ENCODE data around the gene GABRG3. TPM values are rescaled to one million over a fixed set of nuclear protein-coding genes. Genes with fewer than 3 reads are reported as not detected.

Gene GABRG3
- total and polyA plus RNA-seq, 4 experiments from 2014 or later, result not detected

GRCh38 chr15:27458345-27459084, 487.5 kb downstream of the GABRG3 start:
- no peak overlapping the region for H3K4me3 Mint-ChIP-seq
- no peak overlapping the region for H3K4me3 ChIP-seq (ENCODE audit: low read length in 2 of 2)
- H3K4me1 Mint-ChIP-seq, result no peaks in the 10 kb centered on the region
- H3K4me1 ChIP-seq (ENCODE audit: insufficient read depth, low read length), result no peaks in the 10 kb centered on the region
- ChIA-PET POLR2A (ENCODE audit: partially characterized antibody) (no interaction called here), CTCF (ENCODE audit: partially characterized antibody) (no interaction called here)
- H3K9me3 Mint-ChIP-seq, result peaks cover 0 to 14% (median 5%) of the 10 kb centered on the region in 8 donors
- H3K36me3 Mint-ChIP-seq, result no peaks in the 10 kb centered on the region
- no peak overlapping the region for H3K27ac Mint-ChIP-seq
- H3K36me3 ChIP-seq (ENCODE audit: insufficient read depth, low read length), result no peaks in the 10 kb centered on the region
- intact Hi-C loops (cut with micrococcal nuclease), result no loop called here
- H3K27ac ChIP-seq (ENCODE audit: low read depth, low read length), result no peak overlapping the region
- H3K27me3 Mint-ChIP-seq, result no peaks in the 10 kb centered on the region
- no peaks in the 10 kb centered on the region for H3K9me3 ChIP-seq (ENCODE audit: control insufficient read depth in 1 of 2, low read length in 2 of 2)
- DNase-seq, result no peak
- no peaks in the 10 kb centered on the region for H3K27me3 ChIP-seq (ENCODE audit: insufficient read depth, low read length)

DNA sequence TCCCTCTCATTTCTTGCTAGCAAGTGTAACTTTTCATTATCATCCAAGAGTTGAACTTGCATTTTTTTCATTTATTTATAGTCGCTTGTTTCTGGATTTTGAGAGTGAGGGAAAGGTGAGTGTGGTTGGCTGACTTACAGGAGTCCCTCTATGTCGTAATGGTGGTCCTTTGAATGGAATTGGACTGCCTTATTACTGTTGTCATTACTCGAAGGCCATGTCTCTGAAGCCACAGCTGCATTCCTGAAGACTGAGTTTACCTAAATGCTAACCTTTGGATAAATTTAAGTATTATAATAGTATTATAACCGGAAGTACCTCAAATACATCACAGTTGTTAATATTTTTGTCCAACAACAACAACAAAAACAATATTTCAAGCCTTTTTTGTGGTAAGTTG, 488.9 kb downstream of the GABRG3 start:
- Mint-ChIP-seq H3K4me3 (no peak overlapping the region), H3K4me1 (no peaks in the 10 kb centered on the region), H3K9me3 (peaks cover 0 to 14% (median 5%) of the 10 kb centered on the region in 8 donors), H3K36me3 (no peaks in the 10 kb centered on the region), H3K27ac (no peak overlapping the region), H3K27me3 (no peaks in the 10 kb centered on the region)
- no peak overlapping the region for H3K4me3 ChIP-seq (ENCODE audit: low read length in 2 of 2)
- H3K27ac ChIP-seq (ENCODE audit: low read depth, low read length), result no peak overlapping the region
- no peaks in the 10 kb centered on the region for H3K27me3 ChIP-seq (ENCODE audit: insufficient read depth, low read length)
- CTCF ChIA-PET (ENCODE audit: partially characterized antibody), result no interaction called here
- no peaks in the 10 kb centered on the region for H3K9me3 ChIP-seq (ENCODE audit: control insufficient read depth in 1 of 2, low read length in 2 of 2)
- H3K36me3 ChIP-seq (ENCODE audit: insufficient read depth, low read length), result no peaks in the 10 kb centered on the region
- POLR2A ChIA-PET (ENCODE audit: partially characterized antibody), result no interaction called here
- DNase-seq, result no peak
- intact Hi-C loops (cut with micrococcal nuclease), result no loop called here
- H3K4me1 ChIP-seq (ENCODE audit: insufficient read depth, low read length), result no peaks in the 10 kb centered on the region

DNA sequence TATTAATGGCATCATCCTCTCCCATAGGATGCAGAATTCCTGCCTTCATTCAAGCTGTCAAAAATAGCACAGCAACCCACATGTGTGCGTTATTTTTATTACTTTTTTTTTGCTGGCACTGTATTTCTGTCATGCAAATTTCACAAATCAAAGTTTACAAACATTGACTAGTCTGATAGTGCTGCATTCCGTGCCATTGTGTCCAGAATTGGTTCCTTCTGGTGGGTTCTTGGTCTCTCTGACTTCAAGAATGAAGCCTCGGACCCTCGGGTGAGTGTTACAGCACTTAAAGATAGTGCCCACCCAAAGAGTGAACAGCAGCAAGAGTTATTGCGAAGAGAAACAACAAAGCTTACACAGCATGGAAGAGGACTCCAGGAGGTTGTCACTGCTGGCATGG, 490.2 kb downstream of the GABRG3 start:
- intact Hi-C loops (cut with micrococcal nuclease), result no loop called here
- POLR2A ChIA-PET (ENCODE audit: partially characterized antibody), result no interaction called here
- Histone ChIP-seq H3K27me3 (ENCODE audit: insufficient read depth, low read length) (no peaks in the 10 kb centered on the region), H3K4me1 (ENCODE audit: insufficient read depth, low read length) (no peaks in the 10 kb centered on the region), H3K4me3 (ENCODE audit: low read length in 2 of 2) (no peak overlapping the region), H3K27ac (ENCODE audit: low read depth, low read length) (no peak overlapping the region), H3K36me3 (ENCODE audit: insufficient read depth, low read length) (no peaks in the 10 kb centered on the region), H3K9me3 (ENCODE audit: control insufficient read depth in 1 of 2, low read length in 2 of 2) (no peaks in the 10 kb centered on the region)
- Mint-ChIP-seq H3K36me3 (no peaks in the 10 kb centered on the region), H3K4me3 (no peak overlapping the region), H3K4me1 (no peaks in the 10 kb centered on the region), H3K27me3 (no peaks in the 10 kb centered on the region), H3K27ac (no peak overlapping the region), H3K9me3 (peaks cover 0 to 14% (median 5%) of the 10 kb centered on the region in 8 donors)
- CTCF ChIA-PET (ENCODE audit: partially characterized antibody), result no interaction called here
- DNase-seq, result no peak

DNA sequence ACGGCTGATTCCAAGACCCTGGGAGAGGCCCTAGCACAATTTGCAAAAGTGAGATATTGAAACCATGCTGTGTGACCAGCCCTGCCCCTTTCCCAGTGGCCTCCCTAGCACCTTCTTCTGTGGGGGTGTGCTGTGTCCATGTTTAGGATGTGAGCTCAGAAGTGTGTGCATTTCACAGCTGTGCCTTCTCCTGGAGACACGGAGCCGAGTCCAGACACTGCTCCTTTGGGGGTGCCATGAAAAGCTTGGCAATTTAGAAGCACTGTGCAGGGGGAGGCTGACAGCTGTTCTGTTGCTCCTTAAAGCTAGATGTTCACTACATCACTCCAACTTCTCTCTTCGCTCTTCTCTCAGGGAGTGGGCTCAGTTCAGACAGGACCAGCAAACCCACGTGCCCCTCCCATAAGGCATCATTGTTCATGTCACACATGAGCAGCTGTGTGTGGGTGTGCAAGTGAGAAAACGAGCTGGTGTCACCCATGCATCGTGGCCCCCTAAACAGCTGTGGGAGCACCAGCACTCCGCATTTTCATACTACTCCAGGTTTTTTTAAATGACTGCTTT, 492.6 kb downstream of the GABRG3 start:
- Mint-ChIP-seq H3K27ac (no peak overlapping the region), H3K4me3 (no peak overlapping the region)
- POLR2A ChIA-PET (ENCODE audit: partially characterized antibody), result no interaction called here

DNA sequence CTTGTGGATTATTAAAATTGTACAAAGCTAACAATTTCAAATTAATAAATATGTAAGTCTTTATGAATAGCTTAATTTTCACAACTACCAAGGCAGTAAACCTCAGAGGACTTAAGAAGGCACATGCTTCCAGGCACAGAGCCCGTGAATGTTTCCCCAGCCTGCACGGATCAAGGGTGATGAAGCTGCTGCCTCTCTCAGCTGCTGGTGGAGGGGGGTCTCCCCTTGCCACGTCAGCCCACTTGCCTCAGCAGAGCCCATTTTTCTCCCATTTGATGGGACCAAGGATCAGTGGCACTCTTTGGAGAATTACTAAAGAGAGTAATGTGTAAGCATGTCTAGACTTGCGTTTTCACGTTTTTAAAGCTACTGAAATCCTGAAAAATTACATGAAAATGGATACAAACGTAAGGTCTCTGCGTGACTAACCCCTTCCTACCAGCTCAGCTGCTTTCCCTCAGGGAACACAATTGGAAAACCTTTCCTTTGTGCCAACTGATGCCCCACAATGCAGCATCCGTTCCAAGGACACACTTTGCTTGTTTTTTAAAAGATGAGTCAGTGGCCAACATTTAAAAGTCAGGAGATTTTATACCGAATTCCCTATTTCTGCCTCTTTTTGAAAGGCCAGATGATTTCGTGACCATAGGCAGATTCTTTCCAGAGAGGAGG, 494.1 kb downstream of the GABRG3 start:
- H3K27ac ChIP-seq (ENCODE audit: low read depth, low read length), result no peak overlapping the region
- Mint-ChIP-seq H3K27me3 (no peaks in the 10 kb centered on the region), H3K27ac (peak overlapping the region in 2 of 7 donors; percentile 0 to 24), H3K4me1 (no peaks in the 10 kb centered on the region), H3K9me3 (peaks cover 0 to 13% (median 3%) of the 10 kb centered on the region in 8 donors), H3K4me3 (no peak overlapping the region), H3K36me3 (no peaks in the 10 kb centered on the region)
- no peaks in the 10 kb centered on the region for H3K9me3 ChIP-seq (ENCODE audit: control insufficient read depth in 1 of 2, low read length in 2 of 2)
- DNase-seq, result no peak
- H3K27me3 ChIP-seq (ENCODE audit: insufficient read depth, low read length), result no peaks in the 10 kb centered on the region
- H3K4me1 ChIP-seq (ENCODE audit: insufficient read depth, low read length), result no peaks in the 10 kb centered on the region
- no peaks in the 10 kb centered on the region for H3K36me3 ChIP-seq (ENCODE audit: insufficient read depth, low read length)
- POLR2A ChIA-PET (ENCODE audit: partially characterized antibody), result no interaction called here
- intact Hi-C loops (cut with micrococcal nuclease), result no loop called here
- H3K4me3 ChIP-seq (ENCODE audit: low read length in 2 of 2), result no peak overlapping the region
- CTCF ChIA-PET (ENCODE audit: partially characterized antibody), result no interaction called here

More for the DNA sequence above, 492.6 kb downstream of the GABRG3 start:
- intact Hi-C loops (cut with micrococcal nuclease), result no loop called here
- no peaks in the 10 kb centered on the region for H3K27me3 Mint-ChIP-seq
- no peak for DNase-seq
- Histone ChIP-seq H3K27ac (ENCODE audit: low read depth, low read length) (no peak overlapping the region), H3K27me3 (ENCODE audit: insufficient read depth, low read length) (no peaks in the 10 kb centered on the region), H3K4me1 (ENCODE audit: insufficient read depth, low read length) (no peaks in the 10 kb centered on the region), H3K4me3 (ENCODE audit: low read length in 2 of 2) (no peak overlapping the region), H3K9me3 (ENCODE audit: control insufficient read depth in 1 of 2, low read length in 2 of 2) (no peaks in the 10 kb centered on the region), H3K36me3 (ENCODE audit: insufficient read depth, low read length) (no peaks in the 10 kb centered on the region)
- peaks cover 0 to 10% (median 6%) of the 10 kb centered on the region in 8 donors for H3K9me3 Mint-ChIP-seq
- no peaks in the 10 kb centered on the region for H3K4me1 Mint-ChIP-seq
- CTCF ChIA-PET (ENCODE audit: partially characterized antibody), result no interaction called here
- H3K36me3 Mint-ChIP-seq, result no peaks in the 10 kb centered on the region

- Mint-ChIP-seq H3K4me3 (no peak overlapping the region), H3K27me3 (no peaks in the 10 kb centered on the region), H3K36me3 (no peaks in the 10 kb centered on the region), H3K4me1 (no peaks in the 10 kb centered on the region), H3K9me3 (peaks cover 0 to 9% (median 3%) of the 10 kb centered on the region in 8 donors), H3K27ac (no peak overlapping the region)
- CTCF ChIA-PET (ENCODE audit: partially characterized antibody), result no interaction called here
- H3K27ac ChIP-seq (ENCODE audit: low read depth, low read length), result no peak overlapping the region
- H3K4me1 ChIP-seq (ENCODE audit: insufficient read depth, low read length), result no peaks in the 10 kb centered on the region
- DNase-seq, result no peak
- intact Hi-C loops (cut with micrococcal nuclease), result no loop called here
- POLR2A ChIA-PET (ENCODE audit: partially characterized antibody), result no interaction called here
- H3K4me3 ChIP-seq (ENCODE audit: low read length in 2 of 2), result no peak overlapping the region
- no peaks in the 10 kb centered on the region for H3K27me3 ChIP-seq (ENCODE audit: insufficient read depth, low read length)
- H3K36me3 ChIP-seq (ENCODE audit: insufficient read depth, low read length), result no peaks in the 10 kb centered on the region
- H3K9me3 ChIP-seq (ENCODE audit: control insufficient read depth in 1 of 2, low read length in 2 of 2), result no peaks in the 10 kb centered on the region
These were observed 495.8 kb downstream of the GABRG3 start for GRCh38 chr15:27466758-27467157.

GRCh38 chr15:27468151-27468591, 497.2 kb downstream of the GABRG3 start:
- Mint-ChIP-seq H3K27me3 (no peaks in the 10 kb centered on the region), H3K4me3 (no peak overlapping the region), H3K9me3 (peaks cover 0 to 9% (median 3%) of the 10 kb centered on the region in 8 donors), H3K36me3 (no peaks in the 10 kb centered on the region), H3K4me1 (no peaks in the 10 kb centered on the region), H3K27ac (no peak overlapping the region)
- Histone ChIP-seq H3K36me3 (ENCODE audit: insufficient read depth, low read length) (no peaks in the 10 kb centered on the region), H3K27ac (ENCODE audit: low read depth, low read length) (no peak overlapping the region), H3K27me3 (ENCODE audit: insufficient read depth, low read length) (no peaks in the 10 kb centered on the region), H3K4me1 (ENCODE audit: insufficient read depth, low read length) (no peaks in the 10 kb centered on the region), H3K4me3 (ENCODE audit: low read length in 2 of 2) (no peak overlapping the region), H3K9me3 (ENCODE audit: control insufficient read depth in 1 of 2, low read length in 2 of 2) (no peaks in the 10 kb centered on the region)
- CTCF ChIA-PET (ENCODE audit: partially characterized antibody), result no interaction called here
- intact Hi-C loops (cut with micrococcal nuclease), result no loop called here
- no peak for DNase-seq
- POLR2A ChIA-PET (ENCODE audit: partially characterized antibody), result no interaction called here

Data from CD4-positive, alpha-beta memory T cell (primary cell).